Upper lobe of left lung (tissue), 4 donors: Measurements from ENCODE around the gene MCAM.

Source experiments
- EP300 ChIP-seq, 4 donors: sonication (generic); formaldehyde crosslinking; IDR thresholded peaks; one replicate each; pipeline ENCODE4 v1.5.1; 2017; ENCODE audit warnings: antibody characterized with exemption in 4 of 4, control low read depth in 2 of 4
- POLR2AphosphoS5 ChIP-seq, 2 donors: sonication (generic); formaldehyde crosslinking; IDR thresholded peaks; one replicate each; pipeline ENCODE4 v1.5.1; 2017; ENCODE audit warnings: antibody characterized with exemption in 2 of 2
- TF ChIP-seq, protein P1 (sequence below), 6 experiments: fragments of 450-650 bp in 4 of 6; fragments of 200-600 bp in 2 of 6; sonication (generic) in 2 of 6; IDR thresholded peaks; one replicate each; pipeline ENCODE4 v1.5.1; 2016 to 2019; ENCODE audit warnings: antibody characterized with exemption in 6 of 6

DNA sequence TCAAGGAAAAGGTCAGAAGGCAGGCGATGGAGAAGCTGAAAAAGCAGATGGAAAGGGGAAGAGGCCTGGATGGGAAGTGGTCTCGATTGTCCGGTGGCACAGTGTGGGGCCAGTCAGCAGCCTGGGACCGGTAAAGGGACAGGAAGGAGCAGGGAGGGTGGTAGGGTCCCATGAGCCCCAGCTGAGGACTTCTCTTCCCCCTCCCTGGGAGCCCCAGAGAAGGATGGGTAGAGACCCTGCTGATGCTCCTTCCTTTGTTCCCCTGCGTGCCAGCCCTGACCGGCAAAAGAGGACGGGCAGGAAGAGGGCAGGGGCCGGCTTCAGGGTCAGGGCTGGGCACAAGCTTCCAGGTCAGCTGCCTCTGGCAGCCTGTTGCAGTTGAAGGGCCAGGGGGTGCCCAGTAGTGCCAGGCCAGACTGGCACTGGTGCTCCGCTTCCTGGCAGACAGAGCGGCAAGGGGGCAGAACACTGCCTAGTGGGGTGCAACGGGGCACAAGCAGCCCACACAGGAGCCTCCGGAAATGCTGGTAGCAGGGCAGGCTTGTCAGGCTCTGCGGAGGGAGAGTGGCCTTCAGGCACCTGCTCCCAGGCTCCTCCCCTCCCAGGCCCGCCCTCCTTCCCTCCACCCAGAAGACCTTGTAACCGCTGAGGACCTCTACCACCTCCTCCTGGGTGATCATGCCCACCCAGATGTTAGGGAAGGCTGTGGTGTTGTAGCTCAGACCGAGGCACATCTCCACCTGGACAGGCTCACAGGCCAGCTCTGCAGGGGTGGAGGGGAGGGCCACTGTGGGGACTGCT lies 24.5 kb upstream of the MCAM start:
- TF ChIP-seq EP300 (IDR thresholded peaks at IDR 0.05) (no peak), POLR2AphosphoS5 (IDR thresholded peaks at IDR 0.05) (peak in 1 of 2 donors; percentile 30)
- TF ChIP-seq, protein P1, sequence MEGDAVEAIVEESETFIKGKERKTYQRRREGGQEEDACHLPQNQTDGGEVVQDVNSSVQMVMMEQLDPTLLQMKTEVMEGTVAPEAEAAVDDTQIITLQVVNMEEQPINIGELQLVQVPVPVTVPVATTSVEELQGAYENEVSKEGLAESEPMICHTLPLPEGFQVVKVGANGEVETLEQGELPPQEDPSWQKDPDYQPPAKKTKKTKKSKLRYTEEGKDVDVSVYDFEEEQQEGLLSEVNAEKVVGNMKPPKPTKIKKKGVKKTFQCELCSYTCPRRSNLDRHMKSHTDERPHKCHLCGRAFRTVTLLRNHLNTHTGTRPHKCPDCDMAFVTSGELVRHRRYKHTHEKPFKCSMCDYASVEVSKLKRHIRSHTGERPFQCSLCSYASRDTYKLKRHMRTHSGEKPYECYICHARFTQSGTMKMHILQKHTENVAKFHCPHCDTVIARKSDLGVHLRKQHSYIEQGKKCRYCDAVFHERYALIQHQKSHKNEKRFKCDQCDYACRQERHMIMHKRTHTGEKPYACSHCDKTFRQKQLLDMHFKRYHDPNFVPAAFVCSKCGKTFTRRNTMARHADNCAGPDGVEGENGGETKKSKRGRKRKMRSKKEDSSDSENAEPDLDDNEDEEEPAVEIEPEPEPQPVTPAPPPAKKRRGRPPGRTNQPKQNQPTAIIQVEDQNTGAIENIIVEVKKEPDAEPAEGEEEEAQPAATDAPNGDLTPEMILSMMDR (IDR thresholded peaks at IDR 0.05), result no peak
